Measurements from ENCODE around the gene ECT2L. TPM values are rescaled to one million over a fixed set of nuclear protein-coding genes. Genes with fewer than 3 reads are reported as not detected.

Gene ECT2L, protein sequence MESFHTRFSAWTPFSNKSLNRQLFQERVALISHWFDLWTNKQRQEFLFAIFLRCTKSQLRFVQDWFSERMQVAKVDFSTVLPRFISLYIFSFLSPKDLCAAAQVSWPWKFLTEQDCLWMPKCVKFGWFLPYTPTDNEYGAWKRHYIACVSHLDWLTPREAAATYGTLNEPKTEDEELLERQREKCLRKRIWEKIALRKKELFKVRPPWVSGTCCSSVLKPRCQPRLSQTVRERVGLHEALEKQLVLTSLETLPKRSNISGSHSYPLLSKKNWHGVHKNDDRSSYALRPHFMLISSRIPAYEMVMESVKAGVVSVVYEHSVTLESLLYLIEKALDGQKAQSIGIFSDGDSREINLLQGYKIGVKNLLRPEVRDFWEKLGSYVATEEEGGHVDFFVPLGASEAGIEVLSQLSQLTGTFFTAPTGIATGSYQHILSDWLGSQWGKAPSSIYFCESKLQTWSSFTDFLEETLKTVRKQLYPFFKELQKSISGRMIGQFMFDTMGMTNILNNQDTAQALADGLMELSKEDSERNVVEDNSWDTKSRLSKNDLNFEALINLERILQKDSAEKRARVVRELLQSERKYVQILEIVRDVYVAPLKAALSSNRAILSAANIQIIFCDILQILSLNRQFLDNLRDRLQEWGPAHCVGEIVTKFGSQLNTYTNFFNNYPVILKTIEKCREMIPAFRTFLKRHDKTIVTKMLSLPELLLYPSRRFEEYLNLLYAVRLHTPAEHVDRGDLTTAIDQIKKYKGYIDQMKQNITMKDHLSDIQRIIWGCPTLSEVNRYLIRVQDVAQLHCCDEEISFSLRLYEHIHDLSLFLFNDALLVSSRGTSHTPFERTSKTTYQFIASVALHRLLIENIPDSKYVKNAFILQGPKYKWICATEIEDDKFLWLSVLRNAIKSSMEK
- not detected for polyA plus RNA-seq (2012; ENCODE audit: insufficient read depth, insufficient read length)

DNA sequence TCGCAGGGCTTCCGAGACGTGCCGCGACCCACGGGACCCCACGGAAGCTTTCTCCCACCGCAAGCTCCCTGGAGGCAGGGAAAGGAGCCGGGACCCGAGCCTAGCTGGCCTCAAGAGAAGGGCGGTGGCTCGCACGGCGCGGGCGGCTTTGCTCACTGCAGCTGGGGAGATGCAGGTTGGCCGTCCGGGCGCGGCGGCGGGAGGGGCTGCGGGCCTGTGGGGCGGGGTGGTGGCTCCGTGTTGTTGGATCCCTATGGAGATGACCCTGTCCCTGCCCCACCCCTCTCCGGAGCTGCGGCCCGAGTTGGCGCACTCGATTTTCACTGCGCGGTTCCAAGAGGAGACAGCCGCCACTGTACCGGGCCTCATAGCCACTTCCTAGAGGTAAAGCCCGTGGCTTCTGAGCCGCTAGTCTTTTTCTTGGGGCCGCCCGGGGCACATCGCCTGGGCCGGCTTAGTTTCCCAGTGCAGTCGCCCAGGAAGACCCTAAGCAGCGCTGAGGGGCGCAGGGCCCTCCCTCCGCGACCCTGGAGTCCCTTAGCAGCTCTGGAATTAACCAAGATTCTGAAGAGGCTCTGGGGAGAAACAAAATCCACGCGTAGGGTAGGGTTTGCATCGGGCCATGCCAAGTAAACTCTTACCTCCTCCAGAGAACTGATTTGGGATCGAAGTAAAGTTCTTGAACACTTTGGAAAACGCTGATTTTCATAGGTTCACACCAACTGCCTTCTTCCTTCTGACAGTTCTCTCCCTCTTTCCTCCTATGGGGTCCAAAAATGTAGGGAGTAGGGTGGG is at the start of gene ECT2L:
ECT2L (plus strand) TSS at position 279 of the 795 bp plus-strand sequence. CDS start 17,188 bp downstream, outside the sequence.
- DNase-seq (ENCODE audit: low read depth, low spot score), result no peak
- H3K4me3 ChIP-seq (ENCODE audit: low read length), result no peak within 1 kb of the TSS

DNA sequence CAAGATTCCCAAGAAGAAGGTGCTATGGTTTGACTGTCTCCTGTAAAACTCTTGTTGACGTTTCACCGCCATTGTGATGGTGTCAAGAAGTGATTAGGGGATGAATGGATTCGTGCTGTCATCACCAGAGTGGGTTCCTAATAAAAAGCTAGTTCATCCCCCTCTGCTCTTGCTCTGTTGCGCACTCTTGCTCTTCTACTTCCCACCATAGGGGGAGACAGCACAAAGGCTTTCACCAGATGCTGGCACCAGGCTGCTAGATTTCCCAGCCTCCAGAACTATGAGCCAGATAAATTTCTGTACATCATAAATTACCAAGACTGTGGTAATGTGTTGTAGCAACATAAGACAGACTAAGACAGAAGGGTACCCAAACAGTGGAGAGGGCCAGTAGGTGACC is 43.9 kb upstream of the ECT2L start:
- H3K4me3 ChIP-seq (ENCODE audit: low read length), result no peak overlapping the region
- no peak for DNase-seq (ENCODE audit: low read depth, low spot score)

DNA sequence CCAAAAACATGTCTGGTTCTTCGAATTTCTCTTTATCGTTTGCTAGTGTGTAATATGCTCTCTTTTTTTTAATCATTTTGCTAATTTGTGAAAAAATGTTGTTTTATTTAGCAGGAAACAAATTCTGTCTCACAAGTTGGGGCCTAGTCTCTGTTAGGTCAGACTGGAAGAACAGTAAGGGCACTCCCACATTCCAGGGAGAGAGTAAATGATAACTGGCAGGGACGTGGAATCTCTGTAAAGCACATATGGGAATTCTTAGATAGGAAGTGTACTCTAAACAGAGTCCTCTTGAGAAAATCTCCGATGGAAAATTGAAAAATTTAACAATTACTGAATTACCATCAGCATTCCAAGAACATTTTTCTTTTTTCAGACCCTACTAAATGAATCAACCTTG is 38.8 kb upstream of the ECT2L start:
- no peak overlapping the region for H3K4me3 ChIP-seq (ENCODE audit: low read length)
- DNase-seq (ENCODE audit: low read depth, low spot score), result no peak

DNA sequence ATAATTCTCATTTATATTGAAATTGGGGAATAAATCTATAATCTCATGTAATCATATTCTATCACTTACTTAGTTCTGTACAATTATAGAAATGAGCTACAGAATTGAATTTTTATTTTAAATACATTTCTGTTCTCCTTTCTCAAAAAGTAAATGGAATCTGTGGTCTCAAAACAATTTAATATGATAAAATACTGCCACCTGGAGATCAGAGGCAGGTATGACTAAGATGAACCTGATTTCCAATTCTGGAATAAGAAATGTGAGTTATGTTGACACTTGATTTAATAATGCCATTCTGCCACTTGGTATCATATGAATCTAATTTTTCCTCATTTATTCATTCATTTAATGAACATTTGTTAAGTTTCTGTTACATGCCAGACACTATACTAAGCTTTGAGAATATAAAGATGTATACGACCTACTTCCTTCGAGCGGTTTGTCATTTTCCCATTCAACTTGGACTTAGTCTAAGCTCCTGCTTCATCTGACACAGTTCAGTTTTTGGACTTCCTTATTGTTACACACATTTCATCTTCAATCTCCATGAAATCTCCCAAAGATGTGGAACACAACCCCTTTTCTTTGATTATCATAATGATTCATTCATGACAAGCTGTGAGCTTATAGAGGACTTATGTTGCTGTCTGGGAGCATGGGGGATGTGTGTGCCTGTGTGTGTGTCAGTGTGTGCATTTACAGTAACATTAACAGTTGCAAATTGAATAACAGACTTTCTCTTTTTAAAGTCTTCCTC is 29.8 kb upstream of the ECT2L start:
- DNase-seq (ENCODE audit: low read depth, low spot score), result peak; percentile 16
- H3K4me3 ChIP-seq (ENCODE audit: low read length), result no peak overlapping the region

DNA sequence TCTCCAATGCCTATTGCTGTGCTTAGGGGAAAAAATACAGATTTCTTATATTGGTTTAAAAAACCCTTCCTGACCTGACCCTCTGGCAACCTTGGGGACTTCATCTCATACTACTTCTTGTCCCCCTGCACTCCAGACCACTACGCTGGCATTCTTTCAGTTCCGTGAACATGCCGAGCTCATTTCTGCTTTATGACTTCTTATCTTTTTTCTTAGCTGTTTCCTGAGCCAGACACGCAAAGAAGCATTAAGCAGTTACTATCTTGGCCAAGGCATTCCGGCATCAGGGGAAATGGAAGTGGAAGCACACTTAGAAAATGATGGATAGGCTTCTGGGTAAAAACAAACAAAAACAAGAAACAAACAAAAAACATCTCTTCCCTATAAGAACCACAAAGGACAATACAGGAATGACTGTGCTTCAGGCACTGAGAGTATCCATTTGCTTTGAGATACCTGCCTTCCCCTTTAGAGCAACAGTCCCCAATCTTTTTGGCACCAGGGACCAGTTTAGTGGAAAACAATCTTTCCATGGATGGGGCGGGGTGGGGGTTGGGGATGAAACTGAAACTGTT is 26.7 kb upstream of the ECT2L start:
- no peak for DNase-seq (ENCODE audit: low read depth, low spot score)
- no peak overlapping the region for H3K4me3 ChIP-seq (ENCODE audit: low read length)

DNA sequence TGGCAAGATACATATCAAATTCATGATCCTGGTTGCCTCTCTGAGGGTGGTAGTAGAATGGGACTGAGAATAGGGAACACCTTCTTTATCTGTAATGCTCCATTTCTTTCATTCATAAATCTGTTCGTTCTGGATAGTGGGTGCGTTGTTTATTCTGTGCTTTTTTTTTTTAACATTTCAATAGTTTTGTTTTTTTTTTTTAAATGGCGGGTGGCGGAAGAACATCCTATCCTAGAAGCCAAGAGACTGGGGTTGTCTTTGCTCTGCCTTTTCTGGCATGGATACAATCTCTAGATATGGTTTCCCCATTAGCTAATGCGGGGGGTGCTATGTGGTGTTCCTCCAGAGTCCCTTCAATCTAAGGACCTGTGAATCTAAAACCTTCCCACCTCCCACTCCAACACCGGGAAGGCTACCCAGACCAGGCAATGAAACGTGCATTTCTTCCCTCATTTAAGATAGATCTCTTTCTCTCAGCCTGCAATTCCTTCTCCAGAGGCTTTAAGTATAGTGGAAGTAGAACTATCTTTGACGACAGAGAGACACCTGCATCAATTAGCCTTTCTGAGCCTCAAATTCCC is 23.2 kb upstream of the ECT2L start:
- DNase-seq (ENCODE audit: low read depth, low spot score), result no peak
- H3K4me3 ChIP-seq (ENCODE audit: low read length), result peak overlapping the region; percentile 97

DNA sequence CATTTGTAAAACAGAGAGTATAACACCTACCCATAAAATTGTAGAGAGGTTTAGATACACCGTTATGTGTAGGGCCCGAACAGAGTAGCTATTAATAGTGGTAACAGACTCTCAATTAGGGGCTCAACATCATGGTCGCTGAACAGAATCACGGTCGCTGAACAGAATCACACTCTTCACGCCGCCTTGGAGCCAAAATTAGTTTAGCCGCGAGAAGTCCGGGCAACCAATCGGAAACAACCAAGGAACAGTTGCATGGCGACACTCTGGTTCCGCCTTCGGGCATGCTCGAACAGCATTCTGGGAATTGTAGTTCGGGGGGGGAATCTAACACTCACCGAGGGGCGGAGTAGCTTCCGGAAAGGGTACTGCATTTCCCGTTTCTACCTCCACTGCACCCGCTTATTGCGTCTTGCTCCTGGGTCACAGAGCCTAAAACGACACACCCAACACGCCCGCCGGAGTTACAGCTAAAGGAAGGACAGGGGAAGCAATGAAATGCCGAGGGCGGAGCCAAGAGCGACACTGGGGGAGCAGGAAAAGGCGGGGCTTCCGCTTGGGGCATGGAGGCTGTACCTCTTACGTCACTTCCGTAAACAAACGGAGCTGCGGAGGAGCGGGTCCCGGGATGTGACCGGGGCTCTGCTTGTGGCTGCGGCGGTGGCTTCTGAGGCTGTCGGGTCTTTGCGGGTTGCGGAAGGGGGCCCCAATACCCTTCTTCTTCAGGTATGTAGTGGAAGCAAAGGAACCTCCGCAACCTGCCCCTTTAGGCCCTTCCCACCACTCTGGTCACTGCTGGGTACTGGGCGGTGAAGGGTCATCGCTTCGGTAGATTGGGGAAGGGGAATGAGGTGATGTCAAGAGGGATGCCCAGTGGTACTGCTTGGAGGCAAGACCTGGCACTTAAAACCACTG is 22.5 kb upstream of the ECT2L start, which contains the start of gene CCDC28A:
CCDC28A (plus strand) TSS at position 593 of the 915 bp plus-strand sequence. CDS start 2,352 bp downstream, outside the sequence.
- peak within 1 kb of the TSS; percentile 97 for H3K4me3 ChIP-seq (ENCODE audit: low read length)
- DNase-seq (ENCODE audit: low read depth, low spot score), result peak; percentile 96

DNA sequence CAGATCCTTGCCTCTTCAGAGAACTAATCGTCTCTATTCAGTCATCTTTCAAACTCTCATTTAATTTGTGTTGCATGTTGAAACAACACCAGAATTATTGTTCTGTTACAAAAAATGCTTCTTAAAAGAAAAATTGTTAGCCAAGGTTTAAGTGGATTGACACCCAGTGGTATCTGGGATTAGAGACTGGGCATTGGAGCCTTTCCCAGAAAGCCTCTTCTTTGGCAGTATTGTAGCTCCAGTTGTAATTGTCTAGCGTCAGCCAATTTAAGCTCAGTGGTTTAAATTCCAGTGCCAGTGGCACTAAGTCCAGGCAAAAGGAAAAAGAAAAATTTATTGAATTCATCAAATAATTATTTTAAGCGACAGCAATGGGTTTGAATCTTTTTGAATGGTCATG is 21.5 kb upstream of the ECT2L start:
- DNase-seq (ENCODE audit: low read depth, low spot score), result no peak

DNA sequence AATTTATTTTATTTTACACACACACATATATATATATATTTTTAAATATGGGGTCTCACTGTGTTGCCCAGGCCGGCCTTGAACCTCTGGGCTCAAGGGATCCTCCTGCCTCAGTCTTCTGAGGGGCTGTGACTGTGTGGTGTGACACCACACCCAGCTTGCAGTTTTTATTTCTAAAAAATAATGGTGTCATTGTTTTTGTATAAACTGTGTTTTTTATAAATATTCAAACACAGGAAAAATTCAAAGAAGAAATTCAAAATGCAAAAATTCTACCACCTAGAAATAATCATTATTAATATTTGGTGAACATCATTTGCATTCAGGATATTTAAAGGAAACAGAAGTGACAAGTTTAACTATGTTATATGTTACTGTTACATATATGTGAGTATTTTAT is 19.2 kb upstream of the ECT2L start:
- DNase-seq (ENCODE audit: low read depth, low spot score), result no peak
- no peak overlapping the region for H3K4me3 ChIP-seq (ENCODE audit: low read length)

More for the DNA sequence above, 21.5 kb upstream of the ECT2L start:
- peak overlapping the region; percentile 97 for H3K4me3 ChIP-seq (ENCODE audit: low read length)

DNA sequence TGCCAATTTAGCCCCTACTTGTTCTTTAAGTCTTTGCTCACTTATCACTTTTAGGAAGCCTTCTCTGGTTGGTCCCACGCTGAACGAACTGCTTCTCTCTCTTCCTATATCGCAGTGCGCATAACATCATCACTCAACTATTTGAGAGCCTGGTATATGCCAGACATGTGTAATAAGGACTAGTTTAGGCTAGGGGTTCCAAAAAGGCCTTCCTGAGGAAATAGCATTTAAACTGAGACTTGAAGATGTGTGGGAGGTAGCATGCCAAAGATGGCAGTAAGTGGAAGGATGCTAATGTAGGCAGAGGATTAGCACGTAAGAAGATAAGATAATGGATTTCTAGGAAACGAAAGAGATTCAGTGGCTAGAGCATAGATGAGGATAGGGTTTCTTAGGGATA is 17.6 kb upstream of the ECT2L start:
- H3K4me3 ChIP-seq (ENCODE audit: low read length), result no peak overlapping the region
- no peak for DNase-seq (ENCODE audit: low read depth, low spot score)

DNA sequence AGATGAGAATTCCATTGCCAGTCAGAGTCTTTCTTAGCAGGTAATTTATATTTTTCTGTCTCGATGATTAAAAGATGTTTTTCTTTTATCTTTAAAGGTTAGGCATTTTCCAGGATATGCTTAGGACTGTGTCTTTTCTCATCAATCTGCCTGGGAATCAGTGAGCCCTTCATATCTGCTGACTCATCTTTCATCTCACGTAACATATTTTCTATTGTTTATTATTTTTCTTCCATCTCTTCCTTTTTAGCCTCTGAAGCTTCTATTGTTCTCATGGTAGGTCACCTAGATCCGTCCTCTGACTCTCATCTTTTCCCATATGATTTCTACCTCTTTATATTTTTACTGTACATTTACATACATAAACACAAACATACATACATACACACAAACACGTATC is 13.6 kb upstream of the ECT2L start:
- H3K4me3 ChIP-seq (ENCODE audit: low read length), result no peak overlapping the region
- no peak for DNase-seq (ENCODE audit: low read depth, low spot score)

DNA sequence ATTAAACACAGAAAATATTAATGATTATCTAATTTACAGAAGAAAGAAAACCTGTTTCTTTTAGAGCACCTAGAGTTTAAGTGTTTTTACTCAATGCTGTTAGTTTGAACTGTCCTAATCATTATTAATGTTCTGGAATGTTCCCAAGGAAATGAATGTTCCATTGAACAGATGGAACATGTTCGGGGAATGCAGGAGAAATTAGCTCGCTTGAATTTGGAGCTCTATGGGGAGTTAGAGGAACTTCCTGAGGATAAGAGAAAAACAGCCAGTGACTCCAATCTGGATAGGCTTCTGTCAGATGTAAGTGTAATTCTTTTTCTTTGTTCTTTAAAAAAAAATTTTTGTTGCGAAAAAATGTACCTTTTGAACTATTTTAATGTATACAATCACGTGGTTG is 10.8 kb upstream of the ECT2L start:
- H3K4me3 ChIP-seq (ENCODE audit: low read length), result no peak overlapping the region
- no peak for DNase-seq (ENCODE audit: low read depth, low spot score)

DNA sequence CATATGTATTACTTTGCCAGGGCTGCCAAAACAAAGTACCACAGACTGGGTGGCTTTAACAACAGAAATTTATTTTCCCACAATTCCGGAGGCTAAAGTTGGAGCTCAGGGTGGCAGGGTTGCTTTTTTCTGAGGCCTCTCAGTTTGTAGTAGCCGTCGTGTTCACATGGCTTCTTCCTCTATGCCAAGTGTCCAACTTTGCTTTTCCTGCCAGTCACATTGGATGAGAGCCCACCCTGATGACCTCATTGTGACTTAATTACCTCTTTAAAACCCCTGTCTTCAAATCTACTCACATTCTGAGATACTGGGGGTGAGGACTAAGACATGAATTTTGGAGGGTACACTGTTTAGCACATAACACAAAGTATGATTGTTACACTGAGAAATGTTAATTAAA is 9.9 kb upstream of the ECT2L start:
- H3K4me3 ChIP-seq (ENCODE audit: low read length), result no peak overlapping the region
- no peak for DNase-seq (ENCODE audit: low read depth, low spot score)

DNA sequence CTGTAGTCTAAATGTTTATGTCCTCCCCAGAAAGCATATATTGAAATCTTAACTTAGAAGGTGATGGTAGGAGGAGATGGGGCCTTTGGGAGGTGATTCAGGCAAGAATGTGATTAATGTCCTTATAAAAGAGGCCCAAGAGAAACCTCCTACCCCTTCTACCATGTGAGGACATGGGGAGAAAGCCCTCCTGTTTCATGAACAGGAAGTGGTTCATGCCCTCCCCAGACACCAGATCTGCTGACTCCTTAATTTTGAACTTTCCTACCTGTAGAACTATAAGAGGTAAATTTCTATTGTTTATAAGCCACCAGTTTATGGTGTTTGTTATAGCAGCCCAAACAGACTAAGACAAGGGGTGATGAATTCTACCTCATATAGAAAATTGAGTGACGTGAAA is 8.7 kb upstream of the ECT2L start:
- DNase-seq (ENCODE audit: low read depth, low spot score), result peak; percentile 26
- no peak overlapping the region for H3K4me3 ChIP-seq (ENCODE audit: low read length)

DNA sequence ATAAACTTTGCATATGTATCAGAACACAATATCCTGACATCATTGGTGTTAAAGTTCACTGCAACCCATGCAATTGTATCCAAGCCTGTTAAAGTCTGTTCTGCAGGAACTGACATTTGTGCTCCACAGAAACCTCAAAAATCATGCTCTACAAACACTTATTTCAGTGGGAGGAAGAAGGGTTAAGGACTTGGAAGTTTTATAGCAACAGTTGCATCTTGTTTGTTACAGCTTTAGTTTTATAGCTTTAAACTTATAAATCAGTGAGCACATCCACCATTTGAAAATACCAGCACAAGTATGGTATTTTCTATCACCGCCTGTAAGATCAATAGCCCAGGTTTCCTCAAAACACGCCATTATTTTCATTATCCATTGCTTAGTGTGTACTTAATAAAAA is 884 bp downstream of the ECT2L start:
- no peak for DNase-seq (ENCODE audit: low read depth, low spot score)
- no peak overlapping the region for H3K4me3 ChIP-seq (ENCODE audit: low read length)

DNA sequence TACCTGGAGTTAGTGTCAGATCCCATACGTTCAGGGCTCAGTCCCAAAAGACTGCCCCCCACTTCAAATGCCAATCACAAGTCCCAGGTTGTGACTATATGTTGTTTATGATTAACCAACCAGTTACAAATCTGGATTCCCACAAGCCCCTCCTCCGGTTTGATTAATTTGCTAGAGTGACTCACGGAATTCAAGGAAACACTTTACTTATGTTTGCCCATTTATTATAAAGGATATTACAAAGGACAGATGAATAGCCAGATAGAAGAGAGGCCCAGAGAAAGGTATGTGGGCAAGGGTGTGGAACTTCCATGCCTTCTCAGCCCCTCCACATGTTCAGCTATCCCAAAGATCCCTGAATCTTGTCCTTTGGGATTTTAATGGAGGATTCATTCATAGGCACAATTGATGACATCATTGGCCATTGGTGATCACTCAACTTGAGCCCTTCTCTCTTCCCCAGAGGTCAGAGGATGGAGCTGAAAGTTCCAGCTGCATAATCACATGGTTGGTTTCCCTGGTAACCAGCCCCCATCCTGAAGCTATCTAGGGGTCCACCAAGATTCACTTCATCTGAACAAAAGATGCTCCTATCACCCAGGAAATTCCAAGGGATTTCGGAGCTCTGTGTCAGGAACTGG is 2.0 kb downstream of the ECT2L start:
- no peak for DNase-seq (ENCODE audit: low read depth, low spot score)
- no peak overlapping the region for H3K4me3 ChIP-seq (ENCODE audit: low read length)

Data from Jurkat, Clone E6-1 (cell line).